ENCODE results near the gene NOX1. TPM values are rescaled to one million over a fixed set of nuclear protein-coding genes. Genes with fewer than 3 reads are reported as not detected.

The NOX1 gene
- total RNA-seq, 1 experiment from 2014 or later: not detected

GRCh38 chrX:100895365-100896075 is 21.4 kb upstream of the NOX1 start:
- no peaks in the 10 kb centered on the region for H3K9me3 ChIP-seq (ENCODE audit: low read depth, low read length, poor library complexity, severe bottlenecking)
- no peak overlapping the region for H3K4me3 ChIP-seq (ENCODE audit: low read depth, low read length, poor library complexity, severe bottlenecking)
- H3K27ac ChIP-seq (ENCODE audit: low read depth, low read length, poor library complexity, severe bottlenecking): no peak overlapping the region
- CTCF ChIA-PET: no interaction called here
- no peaks in the 10 kb centered on the region for H3K27me3 ChIP-seq (replicated peaks; ENCODE audit: insufficient read depth, low read depth, low read length, poor library complexity)
- POLR2A ChIA-PET (ENCODE audit: low non-redundant PET): no interaction called here
- H3K4me1 ChIP-seq (ENCODE audit: insufficient read depth, low read length, poor library complexity, severe bottlenecking): no peaks in the 10 kb centered on the region
- TF ChIP-seq EZH2 (IDR thresholded peaks at IDR 0.05; ENCODE audit: borderline replicate concordance, low read depth, low read length, poor library complexity, severe bottlenecking) (no peak), CTCF (conservative IDR thresholded peaks at IDR 0.05; ENCODE audit: low read depth, low read length) (peak; percentile 49)
- no peaks in the 10 kb centered on the region for H3K36me3 ChIP-seq (ENCODE audit: insufficient read depth, low read length, poor library complexity, severe bottlenecking)
- BruUV-seq (replicated peaks): no TSS peak
- peak; percentile 24 for DNase-seq (ENCODE audit: low spot score)
- intact Hi-C loops (cut with micrococcal nuclease; ENCODE audit: unreplicated experiment): loop anchor here (5.0 kb wide), 2 partner anchors 312 to 392 kb away; no protein-coding TSS in a partner anchor

GRCh38 chrX:100883654-100884053 is 9.5 kb upstream of the NOX1 start:
- TF ChIP-seq EZH2 (IDR thresholded peaks at IDR 0.05; ENCODE audit: borderline replicate concordance, low read depth, low read length, poor library complexity, severe bottlenecking): no peak
- TF ChIP-seq CTCF (conservative IDR thresholded peaks at IDR 0.05; ENCODE audit: low read depth, low read length): no peak
- intact Hi-C loops (cut with micrococcal nuclease; ENCODE audit: unreplicated experiment): no loop called here
- H3K36me3 ChIP-seq (ENCODE audit: insufficient read depth, low read length, poor library complexity, severe bottlenecking): no peaks in the 10 kb centered on the region
- BruUV-seq (replicated peaks): no TSS peak
- ChIA-PET CTCF (no interaction called here), POLR2A (ENCODE audit: low non-redundant PET) (interaction anchor here (0.6 kb wide), 1 partner anchor 18 kb away, joined by 4 read pairs; no protein-coding TSS in a partner anchor)
- DNase-seq (ENCODE audit: low spot score): no peak
- no peak overlapping the region for H3K27ac ChIP-seq (ENCODE audit: low read depth, low read length, poor library complexity, severe bottlenecking)
- no peaks in the 10 kb centered on the region for H3K27me3 ChIP-seq (replicated peaks; ENCODE audit: insufficient read depth, low read depth, low read length, poor library complexity)
- H3K4me1 ChIP-seq (ENCODE audit: insufficient read depth, low read length, poor library complexity, severe bottlenecking): no peaks in the 10 kb centered on the region
- no peaks in the 10 kb centered on the region for H3K9me3 ChIP-seq (ENCODE audit: low read depth, low read length, poor library complexity, severe bottlenecking)
- no peak overlapping the region for H3K4me3 ChIP-seq (ENCODE audit: low read depth, low read length, poor library complexity, severe bottlenecking)

- TF ChIP-seq EZH2 (IDR thresholded peaks at IDR 0.05; ENCODE audit: borderline replicate concordance, low read depth, low read length, poor library complexity, severe bottlenecking) (no peak), CTCF (conservative IDR thresholded peaks at IDR 0.05; ENCODE audit: low read depth, low read length) (no peak)
Observed at GRCh38 chrX:100880368-100880767, 6.2 kb upstream of the NOX1 start.

More at GRCh38 chrX:100880368-100880767, 6.2 kb upstream of the NOX1 start:
- DNase-seq (ENCODE audit: low spot score): no peak
- BruUV-seq (replicated peaks): no TSS peak
- H3K4me1 ChIP-seq (ENCODE audit: insufficient read depth, low read length, poor library complexity, severe bottlenecking): no peaks in the 10 kb centered on the region
- H3K27me3 ChIP-seq (replicated peaks; ENCODE audit: insufficient read depth, low read depth, low read length, poor library complexity): no peaks in the 10 kb centered on the region
- no peaks in the 10 kb centered on the region for H3K9me3 ChIP-seq (ENCODE audit: low read depth, low read length, poor library complexity, severe bottlenecking)
- POLR2A ChIA-PET (ENCODE audit: low non-redundant PET): no interaction called here
- intact Hi-C loops (cut with micrococcal nuclease; ENCODE audit: unreplicated experiment): no loop called here
- H3K36me3 ChIP-seq (ENCODE audit: insufficient read depth, low read length, poor library complexity, severe bottlenecking): no peaks in the 10 kb centered on the region
- no peak overlapping the region for H3K4me3 ChIP-seq (ENCODE audit: low read depth, low read length, poor library complexity, severe bottlenecking)
- H3K27ac ChIP-seq (ENCODE audit: low read depth, low read length, poor library complexity, severe bottlenecking): no peak overlapping the region
- CTCF ChIA-PET: no interaction called here

Data from A673 (cell line).